Fibroblast of lung (primary cell): ENCODE results near the gene RPS6KL1. TPM values are rescaled to one million over a fixed set of nuclear protein-coding genes. Genes with fewer than 3 reads are reported as not detected.

Source experiments
- DNase-seq, 2 donors: peaks; one replicate each; pipeline versions ENCODE4 v3.0.0 to v3.0.0-alpha.2; 2010; ENCODE audit warnings: low read depth in 2 of 2
- H2AFZ ChIP-seq: 2 replicates; pipeline ENCODE4 v1.5.1; 2012; ENCODE audit warnings: low read length, control low read depth, inconsistent platforms
- H3K27ac ChIP-seq: 2 replicates; pipeline ENCODE4 v1.5.1; 2011; ENCODE audit warnings: low read length, control low read depth; ENCODE audit not compliant: insufficient read depth
- H3K27me3 ChIP-seq: 2 replicates; pipeline ENCODE4 v1.5.1; 2011; ENCODE audit warnings: mild to moderate bottlenecking, low read length; ENCODE audit not compliant: control insufficient read depth, insufficient read depth
- H3K36me3 ChIP-seq: 2 replicates; pipeline ENCODE4 v1.5.1; 2011; ENCODE audit warnings: low read length; ENCODE audit not compliant: control insufficient read depth, insufficient read depth
- H3K4me1 ChIP-seq: 2 replicates; pipeline ENCODE4 v1.5.1; 2011; ENCODE audit warnings: low read length; ENCODE audit not compliant: control insufficient read depth, insufficient read depth; ENCODE audit errors: extremely low read depth
- H3K4me2 ChIP-seq: 2 replicates; pipeline ENCODE4 v1.5.1; 2011; ENCODE audit warnings: low read length, control low read depth; ENCODE audit not compliant: insufficient read depth; ENCODE audit errors: extremely low read depth
- H3K4me3 ChIP-seq, 4 experiments: fragments of 200-600 bp in 1 of 4; sonication (generic) in 1 of 4; replicated peaks in 1 of 4; 2 replicates each; pipeline ENCODE4 v1.5.1; 2011 to 2016; ENCODE audit warnings: low read length in 4 of 4, low read depth in 3 of 4, mild to moderate bottlenecking in 3 of 4, control low read depth in 2 of 4, inconsistent platforms in 1 of 4, mixed read lengths in 1 of 4; ENCODE audit not compliant: insufficient read depth in 1 of 4; ENCODE audit errors: control extremely low read depth in 1 of 4
- H3K79me2 ChIP-seq: 2 replicates; pipeline ENCODE4 v1.5.1; 2012; ENCODE audit warnings: mild to moderate bottlenecking, low read length, inconsistent platforms; ENCODE audit not compliant: control insufficient read depth, insufficient read depth
- H3K9ac ChIP-seq: 2 replicates; pipeline ENCODE4 v1.5.1; 2011; ENCODE audit warnings: mild to moderate bottlenecking, low read length, control low read depth; ENCODE audit not compliant: insufficient read depth
- H3K9me3 ChIP-seq: 2 replicates; pipeline ENCODE4 v1.5.1; 2012; ENCODE audit warnings: low read depth, low read length; ENCODE audit not compliant: control insufficient read depth, insufficient read depth
- H4K20me1 ChIP-seq: 2 replicates; pipeline ENCODE4 v1.5.1; 2011; ENCODE audit warnings: low read length; ENCODE audit not compliant: control insufficient read depth, insufficient read depth; ENCODE audit errors: extremely low read depth
- CTCF ChIP-seq, 2 donors: IDR thresholded peaks in 1 of 2; conservative IDR thresholded peaks in 1 of 2; 1 replicate in 1 of 2; 2 replicates in 1 of 2; pipeline ENCODE4 v1.5.1; 2011 to 2012; ENCODE audit warnings: low read length in 2 of 2, control low read depth in 1 of 2, inconsistent platforms in 1 of 2, low read depth in 1 of 2, mild to moderate bottlenecking in 1 of 2
- EZH2 ChIP-seq: IDR thresholded peaks from 2 replicates; pipeline ENCODE4 v1.5.1; 2012; ENCODE audit warnings: low read length, control low read depth, mild to moderate bottlenecking; ENCODE audit errors: missing control alignments
- polyA plus RNA-seq, 2 donors: library from polyadenylated mRNA; depleted of rRNA in 1 of 2; stranded (reverse) in 1 of 2; unstranded in 1 of 2; fragments of >200 nt; gene quantifications; 2 replicates each; pipeline ENCODE4 v1.2.1, GENCODE V29; 2011 to 2012; ENCODE audit warnings: missing spikeins in 1 of 2
- total RNA-seq: library from RNA; depleted of rRNA; stranded (reverse); fragments of >200 nt; gene quantifications from 2 replicates; pipeline ENCODE4 v1.2.1, GENCODE V29; 2014

Gene RPS6KL1
- total and polyA plus RNA-seq, 2 donors (not counting 1 experiment from before 2014, with no cell fraction given), result 0.52 to 1.2 TPM

GRCh38 chr14:74962493-74962892 lies 39.4 kb upstream of the RPS6KL1 start:
- Histone ChIP-seq H3K9ac (no peak overlapping the region), H3K27me3 (peaks cover 7% of the 10 kb centered on the region), H3K4me3 (no peak overlapping the region), H3K4me1 (no peaks in the 10 kb centered on the region), H3K36me3 (no peaks in the 10 kb centered on the region), H2AFZ (no peak overlapping the region), H3K9me3 (no peaks in the 10 kb centered on the region), H3K27ac (no peak overlapping the region), H4K20me1 (no peaks in the 10 kb centered on the region), H3K4me2 (no peak overlapping the region), H3K79me2 (no peaks in the 10 kb centered on the region)
- TF ChIP-seq CTCF (conservative IDR thresholded peaks at IDR 0.05 in 1 of 2, IDR thresholded peaks at IDR 0.05 in 1 of 2; ENCODE audit: low read depth in 1 of 2, low read length in 2 of 2) (no peak), EZH2 (no peak)
- no peak for DNase-seq

GRCh38 chr14:74962046-74962445 lies 39.0 kb upstream of the RPS6KL1 start:
- Histone ChIP-seq H3K9ac (no peak overlapping the region), H3K4me3 (no peak overlapping the region), H3K27ac (no peak overlapping the region), H4K20me1 (no peaks in the 10 kb centered on the region), H2AFZ (no peak overlapping the region), H3K36me3 (no peaks in the 10 kb centered on the region), H3K79me2 (no peaks in the 10 kb centered on the region), H3K9me3 (no peaks in the 10 kb centered on the region), H3K27me3 (peaks cover 7% of the 10 kb centered on the region), H3K4me1 (no peaks in the 10 kb centered on the region), H3K4me2 (no peak overlapping the region)
- TF ChIP-seq EZH2 (no peak), CTCF (conservative IDR thresholded peaks at IDR 0.05 in 1 of 2, IDR thresholded peaks at IDR 0.05 in 1 of 2; ENCODE audit: low read depth in 1 of 2, low read length in 2 of 2) (no peak)
- no peak for DNase-seq

- H3K79me2 ChIP-seq, result no peaks in the 10 kb centered on the region
- H3K4me3 ChIP-seq, result no peak overlapping the region
- no peaks in the 10 kb centered on the region for H3K36me3 ChIP-seq
- H3K9ac ChIP-seq, result no peak overlapping the region
- peaks cover 10% of the 10 kb centered on the region for H3K27me3 ChIP-seq
- no peaks in the 10 kb centered on the region for H3K9me3 ChIP-seq
- no peak overlapping the region for H2AFZ ChIP-seq
- no peaks in the 10 kb centered on the region for H4K20me1 ChIP-seq
- no peak overlapping the region for H3K27ac ChIP-seq
- no peak for TF ChIP-seq EZH2
- TF ChIP-seq CTCF (conservative IDR thresholded peaks at IDR 0.05 in 1 of 2, IDR thresholded peaks at IDR 0.05 in 1 of 2; ENCODE audit: low read depth in 1 of 2, low read length in 2 of 2), result no peak
- H3K4me2 ChIP-seq, result no peak overlapping the region
- no peak for DNase-seq
- H3K4me1 ChIP-seq, result no peaks in the 10 kb centered on the region
Measured at GRCh38 chr14:74961238-74961911, 38.3 kb upstream of the RPS6KL1 start.
